GM23248 (cell line): ENCODE results near the gene TCOF1. TPM values are rescaled to one million over a fixed set of nuclear protein-coding genes. Genes with fewer than 3 reads are reported as not detected.
"Not testable (repeated sequence)": the region's sequence is repeated elsewhere in the genome, so short reads cannot be mapped to it uniquely, and the experiment has no call there.

Source experiments
- DNase-seq: peaks from one replicate; pipeline ENCODE4 v3.0.0-alpha.2; 2015
- H2AFZ ChIP-seq: fragments of 200-600 bp; sonication (generic); 2 replicates; pipeline ENCODE4 v1.6.1; 2016; ENCODE audit warnings: antibody characterized with exemption
- H3F3A ChIP-seq: fragments of 200-600 bp; sonication (generic); 2 replicates; pipeline ENCODE4 v1.6.1; 2016; ENCODE audit warnings: mild to moderate bottlenecking, antibody characterized with exemption, mixed run types; ENCODE audit not compliant: insufficient read depth
- H3K27ac ChIP-seq: fragments of 200-600 bp; sonication (generic); 2 replicates; pipeline ENCODE4 v1.5.1; 2016; ENCODE audit warnings: mild to moderate bottlenecking
- H3K27me3 ChIP-seq: fragments of 200-600 bp; sonication (generic); replicated peaks from 2 replicates; pipeline ENCODE4 v1.6.1; 2016; ENCODE audit warnings: mild to moderate bottlenecking; ENCODE audit not compliant: insufficient read depth
- H3K36me3 ChIP-seq: fragments of 200-600 bp; sonication (generic); 2 replicates; pipeline ENCODE4 v1.6.1; 2016; ENCODE audit warnings: low read depth, mild to moderate bottlenecking
- H3K4me1 ChIP-seq: fragments of 200-600 bp; sonication (generic); 2 replicates; pipeline ENCODE4 v1.6.1; 2016; ENCODE audit warnings: mild to moderate bottlenecking; ENCODE audit not compliant: insufficient read depth
- H3K4me2 ChIP-seq: fragments of 200-600 bp; sonication (generic); one replicate; pipeline ENCODE4 v1.6.1; 2016; ENCODE audit warnings: mild to moderate bottlenecking; ENCODE audit not compliant: unreplicated experiment
- H3K4me3 ChIP-seq: fragments of 200-600 bp; sonication (generic); 2 replicates; pipeline ENCODE4 v1.5.1; 2016; ENCODE audit warnings: mild to moderate bottlenecking
- H3K79me2 ChIP-seq: fragments of 200-600 bp; sonication (generic); 2 replicates; pipeline ENCODE4 v1.6.1; 2016; ENCODE audit warnings: mild to moderate bottlenecking; ENCODE audit not compliant: insufficient read depth
- H3K9ac ChIP-seq: fragments of 200-600 bp; sonication (generic); 2 replicates; pipeline ENCODE4 v1.6.1; 2016; ENCODE audit warnings: mild to moderate bottlenecking
- H3K9me2 ChIP-seq: fragments of 200-600 bp; sonication (generic); 2 replicates; pipeline ENCODE4 v1.6.1; 2016; ENCODE audit warnings: mixed run types, mild to moderate bottlenecking, moderate library complexity; ENCODE audit not compliant: insufficient read depth
- H3K9me3 ChIP-seq: fragments of 200-600 bp; sonication (generic); one replicate; pipeline ENCODE4 v1.6.1; 2017; ENCODE audit warnings: low read depth
- H4K20me1 ChIP-seq: fragments of 200-600 bp; sonication (generic); 2 replicates; pipeline ENCODE4 v1.6.0; 2016; ENCODE audit not compliant: insufficient read depth
- EZH2 ChIP-seq: fragments of 200-600 bp; sonication (generic); IDR thresholded peaks from 2 replicates; pipeline ENCODE4 v1.6.1; 2018; ENCODE audit warnings: antibody characterized with exemption, mild to moderate bottlenecking; ENCODE audit not compliant: insufficient read depth, poor library complexity, severe bottlenecking
- EZH2phosphoT487 ChIP-seq: fragments of 200-600 bp; sonication (generic); IDR thresholded peaks from 2 replicates; pipeline ENCODE4 v1.6.1; 2018; ENCODE audit warnings: antibody characterized with exemption, moderate library complexity, mild to moderate bottlenecking, low read depth; ENCODE audit not compliant: insufficient read depth
- WGBS, 2 experiments: methylation state at CpG; one replicate each; pipeline ENCODE4 v1.1.6; 2015 to 2017; ENCODE audit warnings: low lambda C conversion rate in 2 of 2, low coverage in 1 of 2; ENCODE audit errors: missing lambda C conversion rate in 2 of 2; 5-methylcytosine and 5-hydroxymethylcytosine counted together
- in situ Hi-C: fragments of 300-500 bp; cut with MboI; formaldehyde crosslinking; loops from 2 replicates; pipeline ENCODE4 v1.15.0; 2020
- polyA plus RNA-seq: library from polyadenylated mRNA; unstranded; fragments of >200 nt; fragmentation: Nextera tagmentation; extraction: Ambion mirVana; gene quantifications from 2 replicates; pipeline ENCODE4 v1.2.1, GENCODE V29; 2016
- total RNA-seq: library from RNA; depleted of rRNA; stranded (reverse); fragments of >200 nt; shearing (Covaris generic); gene quantifications from 2 replicates; pipeline ENCODE4 v1.2.3, GENCODE V29; 2014

TCOF1 gene
- total and polyA plus RNA-seq, 2 experiments from 2014 or later, result 15.1 to 18.0 TPM

- WGBS, 2 experiments, result 22 to 28% methylated on average over 4 of the region's 4 CpGs
- TF ChIP-seq EZH2, result no peak
- TF ChIP-seq EZH2phosphoT487, result no peak
Observed at GRCh38 chr5:150422075-150422474, 64.6 kb downstream of the TCOF1 start.

GRCh38 chr5:150422758-150423157, 65.3 kb downstream of the TCOF1 start:
- Histone ChIP-seq H3F3A (no peaks in the 10 kb centered on the region), H3K79me2 (no peaks in the 10 kb centered on the region), H3K9me3 (no peaks in the 10 kb centered on the region), H3K36me3 (no peaks in the 10 kb centered on the region), H4K20me1 (no peaks in the 10 kb centered on the region), H3K9ac (no peak overlapping the region), H3K27me3 (no peaks in the 10 kb centered on the region), H3K27ac (no peak overlapping the region), H3K9me2 (no peaks in the 10 kb centered on the region), H2AFZ (no peak overlapping the region), H3K4me3 (no peak overlapping the region), H3K4me2 (no peak overlapping the region), H3K4me1 (no peaks in the 10 kb centered on the region)
- WGBS, 2 experiments, result 47 to 60% methylated on average over 3 of the region's 3 CpGs
- TF ChIP-seq EZH2phosphoT487 (no peak), EZH2 (no peak)
- DNase-seq, result no peak
- in situ Hi-C loops, result no loop called here

More at GRCh38 chr5:150422075-150422474, 64.6 kb downstream of the TCOF1 start:
- no peaks in the 10 kb centered on the region for H3K4me1 ChIP-seq
- no peak overlapping the region for H3K4me3 ChIP-seq
- H3K9me3 ChIP-seq, result no peaks in the 10 kb centered on the region
- H3K79me2 ChIP-seq, result no peaks in the 10 kb centered on the region
- H3K9me2 ChIP-seq, result no peaks in the 10 kb centered on the region
- no peaks in the 10 kb centered on the region for H4K20me1 ChIP-seq
- H3F3A ChIP-seq, result no peaks in the 10 kb centered on the region
- in situ Hi-C loops, result no loop called here
- no peaks in the 10 kb centered on the region for H3K36me3 ChIP-seq
- H3K27ac ChIP-seq, result no peak overlapping the region
- no peak overlapping the region for H3K9ac ChIP-seq
- no peak overlapping the region for H2AFZ ChIP-seq
- DNase-seq, result no peak
- H3K4me2 ChIP-seq, result no peak overlapping the region
- H3K27me3 ChIP-seq, result no peaks in the 10 kb centered on the region

- H3K4me2 ChIP-seq, H3K9me3 ChIP-seq, H3K9ac ChIP-seq, H4K20me1 ChIP-seq, H3K27me3 ChIP-seq, H3K79me2 ChIP-seq, H3K36me3 ChIP-seq, H3K9me2 ChIP-seq, H3K4me1 ChIP-seq, H3K4me3 ChIP-seq, H3K27ac ChIP-seq, DNase-seq, H2AFZ ChIP-seq, H3F3A ChIP-seq: not testable (repeated sequence)
- in situ Hi-C loops, result loop anchor here (25.0 kb wide), 1 partner anchor 589 kb away; no protein-coding TSS in a partner anchor
- WGBS, 2 experiments, result 91 to 95% methylated on average over 9 of the region's 9 CpGs
Observed at GRCh38 chr5:150426165-150426564, 68.7 kb downstream of the TCOF1 start.

- no peak overlapping the region for H2AFZ ChIP-seq
- H3K36me3 ChIP-seq, result no peaks in the 10 kb centered on the region
- no peak for DNase-seq
Observed at GRCh38 chr5:150428106-150428876, 70.8 kb downstream of the TCOF1 start.

More at GRCh38 chr5:150428106-150428876, 70.8 kb downstream of the TCOF1 start:
- WGBS, 2 experiments, result 76 to 79% methylated on average over 17 to 18 of the region's 18 CpGs
- in situ Hi-C loops, result loop anchor here (25.0 kb wide), 1 partner anchor 591 kb away; no protein-coding TSS in a partner anchor
- H3K4me2 ChIP-seq, result no peak overlapping the region
- no peak overlapping the region for H3K9ac ChIP-seq
- no peak for TF ChIP-seq EZH2phosphoT487
- TF ChIP-seq EZH2, result no peak
- no peaks in the 10 kb centered on the region for H4K20me1 ChIP-seq
- H3K9me2 ChIP-seq, result no peaks in the 10 kb centered on the region
- H3F3A ChIP-seq, result no peaks in the 10 kb centered on the region
- no peak overlapping the region for H3K27ac ChIP-seq
- H3K4me3 ChIP-seq, result no peak overlapping the region
- H3K79me2 ChIP-seq, result no peaks in the 10 kb centered on the region
- H3K4me1 ChIP-seq, result no peaks in the 10 kb centered on the region
- no peaks in the 10 kb centered on the region for H3K9me3 ChIP-seq
- H3K27me3 ChIP-seq, result no peaks in the 10 kb centered on the region
